Stimulated activated CD8-positive, alpha-beta memory T cell treated with anti-CD3 and anti-CD28 coated beads, Interleukin-4, amount 100 ng/mL, for 1 hour (primary cell): Measurements from ENCODE around the gene LHFPL2.

Source experiments
- DNase-seq, 2 donors: peaks; one replicate each; pipeline ENCODE4 v3.0.0-alpha.2; 2020; ENCODE audit warnings: low read depth in 2 of 2, low spot score in 1 of 2

The LHFPL2 gene

GRCh38 chr5:78597068-78597973 is 51.3 kb downstream of the LHFPL2 start:
- no peak for DNase-seq

- DNase-seq = no peak
These were observed 53.1 kb downstream of the LHFPL2 start for GRCh38 chr5:78595458-78595921.

GRCh38 chr5:78594610-78595457 is 53.7 kb downstream of the LHFPL2 start:
- no peak for DNase-seq

- DNase-seq = no peak
These were observed 54.6 kb downstream of the LHFPL2 start for GRCh38 chr5:78594021-78594420.

- no peak for DNase-seq
These were observed 55.1 kb downstream of the LHFPL2 start for GRCh38 chr5:78593465-78593864.

GRCh38 chr5:78592735-78593386 is 55.7 kb downstream of the LHFPL2 start:
- DNase-seq = no peak

GRCh38 chr5:78591972-78592700 is 56.4 kb downstream of the LHFPL2 start:
- no peak for DNase-seq

- no peak for DNase-seq
These were observed 57.4 kb downstream of the LHFPL2 start for GRCh38 chr5:78591138-78591612.

- no peak for DNase-seq
These were observed 58.6 kb downstream of the LHFPL2 start for GRCh38 chr5:78589923-78590322.

GRCh38 chr5:78588507-78588906 is 60.1 kb downstream of the LHFPL2 start:
- no peak for DNase-seq

GRCh38 chr5:78587775-78588291 is 60.7 kb downstream of the LHFPL2 start:
- DNase-seq = no peak

- no peak for DNase-seq
These were observed 61.3 kb downstream of the LHFPL2 start for GRCh38 chr5:78587081-78587774.

- DNase-seq = no peak
These were observed 62.3 kb downstream of the LHFPL2 start for GRCh38 chr5:78586251-78586650.

- no peak for DNase-seq
These were observed 70.6 kb downstream of the LHFPL2 start for GRCh38 chr5:78578015-78578414.

GRCh38 chr5:78577071-78577807 is 71.3 kb downstream of the LHFPL2 start:
- no peak for DNase-seq

GRCh38 chr5:78576376-78576775 is 72.2 kb downstream of the LHFPL2 start:
- DNase-seq = no peak

- no peak for DNase-seq
These were observed 73.8 kb downstream of the LHFPL2 start for GRCh38 chr5:78574731-78575161.

- DNase-seq = no peak
These were observed 74.4 kb downstream of the LHFPL2 start for GRCh38 chr5:78574131-78574673.

GRCh38 chr5:78573318-78573717 is 75.3 kb downstream of the LHFPL2 start:
- DNase-seq = no peak
